Stimulated activated CD8-positive, alpha-beta memory T cell treated with anti-CD3 and anti-CD28 coated beads, Interleukin-12 subunit alpha, Interleukin-12 subunit beta, amount 100 ng/mL, for 24 hours (primary cell): ENCODE data around the gene LRRC42.
"Not testable (repeated sequence)": the region's sequence is repeated elsewhere in the genome, so short reads cannot be mapped to it uniquely, and the experiment has no call there.

Experiments
- DNase-seq: peaks from one replicate; pipeline ENCODE4 v3.0.0-alpha.2; 2020; ENCODE audit errors: extremely low read depth

The LRRC42 gene

DNA sequence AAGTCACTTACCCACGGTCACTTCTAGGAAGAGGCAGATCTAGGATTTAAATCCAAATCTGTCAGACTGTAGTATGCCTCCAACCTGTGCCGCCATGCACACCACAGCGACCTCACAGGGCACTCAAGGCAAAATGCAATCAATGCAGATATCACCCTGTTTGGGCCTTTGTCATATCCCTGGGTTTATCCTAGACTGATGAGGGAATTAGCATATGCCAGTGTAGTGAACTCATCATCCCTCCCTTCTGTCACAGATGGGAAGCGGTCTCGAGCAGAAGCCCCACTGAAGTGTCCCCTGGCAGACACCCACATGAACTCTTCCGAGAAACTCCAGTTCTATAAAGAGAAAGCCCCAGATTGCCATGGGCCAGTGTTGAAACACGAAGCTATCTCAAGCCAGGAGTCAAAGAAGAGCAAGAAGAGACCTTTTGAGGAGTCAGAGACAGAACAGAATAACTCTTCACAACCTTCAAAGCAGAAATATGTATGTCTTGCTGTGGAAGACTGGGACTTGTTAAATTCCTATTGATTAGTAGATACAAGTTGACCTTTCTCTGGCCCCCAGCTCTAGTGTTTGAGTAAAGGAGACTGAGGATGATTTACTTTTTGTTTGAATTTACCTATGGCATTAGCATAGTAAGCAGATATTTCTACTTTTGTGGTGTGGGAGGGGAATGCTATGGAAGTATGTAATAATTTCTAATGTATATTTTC is 21.4 kb downstream of the LRRC42 start:
- no peak for DNase-seq

DNA sequence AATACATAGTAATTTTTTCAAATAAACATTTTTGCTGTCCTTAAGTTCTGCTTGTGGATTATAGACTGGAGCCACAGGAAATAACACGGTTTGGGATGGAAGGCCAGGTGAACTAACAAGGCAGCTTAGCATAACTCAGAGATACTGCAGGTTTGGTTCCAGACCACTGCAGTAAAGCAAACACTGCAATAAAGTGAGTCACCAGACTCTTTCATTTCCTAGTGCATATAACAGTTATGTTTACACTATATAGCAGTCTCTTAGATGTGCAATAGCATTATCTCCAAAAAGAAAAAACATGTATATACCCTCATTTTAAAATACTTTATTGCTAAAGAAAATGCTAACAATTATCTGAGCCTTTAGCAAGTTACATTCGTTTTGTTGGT is 22.0 kb downstream of the LRRC42 start:
- DNase-seq = no peak

DNA sequence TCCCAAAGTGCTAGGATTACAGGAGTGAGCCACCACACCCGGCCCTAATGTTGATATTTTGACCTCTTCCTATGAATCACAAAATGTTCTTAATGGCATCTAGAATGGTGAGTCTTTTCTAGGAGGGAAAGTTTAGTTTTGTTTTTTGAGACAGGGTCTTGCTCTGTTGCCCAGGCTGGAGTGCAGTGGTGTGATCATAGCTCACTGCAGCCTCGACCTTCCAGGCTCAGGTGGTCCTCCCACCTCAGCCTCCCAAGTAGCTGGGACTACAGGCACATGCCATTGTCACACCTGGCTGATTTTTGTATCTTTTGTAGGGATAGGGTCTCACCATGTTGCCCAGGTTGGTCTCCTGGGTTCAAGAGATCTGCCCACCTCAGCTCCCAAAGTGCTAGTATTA is 23.2 kb downstream of the LRRC42 start:
- not testable (repeated sequence) for DNase-seq

DNA sequence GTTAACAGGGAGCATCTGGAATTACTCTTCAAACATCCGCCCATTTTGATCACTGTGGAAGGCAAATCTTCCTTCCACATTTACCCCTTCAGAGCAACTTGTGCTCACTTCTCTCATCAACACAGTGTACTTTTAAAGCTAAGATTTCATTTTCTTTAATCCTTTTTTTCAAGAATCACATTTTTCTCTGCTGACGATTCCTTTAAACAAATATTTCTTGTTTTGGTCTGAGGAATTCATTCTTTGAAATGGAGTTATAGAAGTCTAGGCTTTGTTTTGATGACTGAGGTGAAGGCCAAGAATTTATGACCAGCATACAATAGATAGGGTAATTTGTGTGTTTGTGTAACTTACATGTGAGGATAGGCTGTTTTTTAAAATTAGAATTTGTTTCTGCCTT is 25.6 kb downstream of the LRRC42 start:
- DNase-seq = no peak

DNA sequence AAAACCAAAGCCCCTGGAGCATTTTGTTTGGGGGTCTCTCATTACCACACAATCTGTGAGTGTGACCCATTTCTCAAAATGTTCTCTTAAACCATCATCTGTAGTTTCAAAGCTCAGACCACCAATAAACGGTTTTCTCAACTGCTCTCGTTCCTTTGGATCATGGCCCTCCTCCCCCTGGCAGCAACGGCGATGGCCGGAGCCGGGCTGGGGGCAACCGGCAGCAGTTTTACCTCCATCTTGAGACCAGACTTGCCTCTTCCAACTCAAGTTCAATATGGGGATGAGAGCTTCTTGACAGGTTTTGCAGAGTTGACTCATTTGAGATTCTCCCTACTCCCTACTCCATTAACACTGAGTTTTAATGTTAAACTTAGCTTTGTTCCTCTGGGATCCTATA is 29.7 kb downstream of the LRRC42 start:
- no peak for DNase-seq

DNA sequence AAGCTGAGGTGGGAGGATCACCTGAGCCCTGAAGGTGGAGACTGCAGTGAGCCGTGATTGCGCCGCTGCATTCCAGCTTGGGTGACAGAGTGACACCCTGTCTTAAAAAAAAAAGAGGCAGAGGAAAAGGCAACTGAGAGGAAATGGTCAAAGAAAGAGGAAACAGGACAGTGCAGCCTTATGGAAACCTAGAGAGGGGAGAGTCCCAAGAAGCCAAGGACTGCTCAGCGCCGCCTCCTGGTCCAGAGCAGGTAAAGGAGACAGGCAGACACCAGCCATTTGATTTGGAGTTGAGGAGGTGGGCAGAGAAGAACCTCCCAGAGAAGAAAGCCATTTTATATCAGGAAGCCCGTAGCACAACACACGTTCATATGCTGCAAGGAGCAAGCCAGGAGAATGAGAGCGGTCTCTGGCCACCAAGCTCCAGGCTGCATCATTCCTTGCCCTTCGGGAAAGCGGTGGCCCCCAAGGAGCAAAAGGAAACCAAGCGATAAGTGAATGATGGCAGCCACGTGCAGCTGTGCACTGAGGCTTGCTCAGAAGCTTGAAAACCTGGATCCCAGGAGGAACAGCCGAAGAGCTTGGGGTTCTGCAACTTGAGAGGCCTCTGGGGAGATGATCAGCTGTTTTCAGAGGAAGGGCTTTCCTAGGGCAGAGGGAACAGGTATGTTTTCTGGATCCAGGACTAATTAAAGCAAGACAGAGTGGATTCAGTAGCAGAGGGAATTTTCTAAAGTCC is 33.7 kb downstream of the LRRC42 start:
- DNase-seq = no peak

DNA sequence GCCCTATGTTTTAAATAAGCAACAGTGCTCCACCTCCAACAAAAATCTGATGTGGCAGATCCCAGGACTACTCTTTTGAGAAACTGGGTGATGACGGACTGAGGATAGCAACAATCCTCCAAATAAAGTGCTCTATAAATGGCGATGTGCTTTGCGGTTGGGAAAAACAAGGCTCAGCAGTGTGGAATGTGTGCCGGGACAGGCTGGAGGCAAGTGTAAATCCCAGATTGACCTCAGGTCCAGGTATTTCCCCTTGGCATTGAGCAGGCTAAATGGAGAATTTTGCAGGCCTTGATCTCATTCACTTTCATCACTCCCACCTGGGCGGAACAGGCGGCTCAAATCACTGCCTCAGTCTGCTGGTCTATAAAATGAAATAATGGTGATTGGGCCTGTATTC is 35.1 kb downstream of the LRRC42 start:
- no peak for DNase-seq

DNA sequence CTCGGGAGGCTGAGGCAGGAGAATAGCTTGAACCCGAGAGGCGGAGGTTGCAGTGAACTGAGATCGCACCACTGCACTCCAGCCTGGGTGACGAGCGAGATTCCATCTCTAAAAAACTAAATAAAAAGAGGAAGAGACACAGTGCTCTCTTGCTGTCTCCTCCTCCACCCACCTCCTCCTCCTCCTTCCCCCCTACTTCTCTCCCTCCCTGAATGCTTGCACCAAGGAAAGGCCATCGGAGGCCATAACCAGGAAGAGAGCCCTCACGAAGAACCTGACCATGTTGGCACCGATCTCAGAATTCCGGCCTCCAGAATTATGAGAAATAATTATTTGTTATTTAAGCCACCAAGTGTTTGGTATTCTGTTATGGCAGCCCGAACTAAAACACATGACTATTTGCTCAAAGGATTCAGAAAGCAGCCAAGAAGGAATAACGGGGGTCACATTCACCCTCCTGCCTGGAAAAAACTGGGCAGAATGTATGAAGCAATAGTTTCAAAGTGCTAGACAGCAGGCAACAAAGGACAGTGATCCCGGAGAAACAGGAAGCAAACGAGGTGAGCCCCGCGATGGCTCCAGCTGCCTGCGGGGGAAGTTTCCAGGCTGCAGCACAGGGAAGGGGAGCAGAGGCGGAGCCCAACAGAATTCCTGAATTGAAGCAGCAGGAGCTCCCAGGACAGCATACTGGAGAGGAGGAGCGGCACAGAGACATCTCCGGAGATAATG is 36.0 kb downstream of the LRRC42 start:
- no peak for DNase-seq

DNA sequence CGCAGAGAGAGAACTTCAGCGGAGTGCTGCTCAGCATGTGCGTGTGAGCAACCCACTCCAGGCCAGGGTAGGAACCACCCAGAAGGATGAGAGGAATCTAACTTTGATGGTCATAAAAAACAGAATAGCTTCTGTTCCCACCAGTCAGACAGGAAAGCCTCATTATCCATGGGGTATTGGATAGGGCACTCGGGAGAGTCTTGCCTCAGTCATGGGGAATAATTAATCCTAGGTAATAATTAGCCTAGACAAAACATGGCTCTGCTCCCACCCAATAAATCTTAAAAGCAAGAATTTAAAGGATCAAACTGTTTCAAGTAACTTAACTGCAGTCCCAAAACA is 36.6 kb downstream of the LRRC42 start:
- DNase-seq = no peak

DNA sequence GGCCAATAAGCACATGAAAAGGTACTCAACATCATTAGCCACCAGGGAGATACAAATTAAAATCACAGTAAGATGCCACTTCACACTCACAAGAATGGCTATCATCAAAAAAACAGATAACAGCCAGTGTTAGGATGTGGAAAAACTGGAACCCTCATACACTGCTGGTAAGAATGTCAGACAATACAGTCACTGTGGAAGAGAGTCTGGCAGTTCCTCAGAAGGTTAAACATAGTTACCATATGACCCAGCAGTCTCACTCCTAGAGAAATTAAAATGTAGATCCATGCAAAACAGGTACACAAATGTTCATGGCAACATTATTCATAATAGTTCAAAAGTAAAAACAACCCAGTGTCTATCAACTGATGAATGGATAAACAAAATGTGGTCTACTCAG is 38.6 kb downstream of the LRRC42 start:
- DNase-seq = no peak

DNA sequence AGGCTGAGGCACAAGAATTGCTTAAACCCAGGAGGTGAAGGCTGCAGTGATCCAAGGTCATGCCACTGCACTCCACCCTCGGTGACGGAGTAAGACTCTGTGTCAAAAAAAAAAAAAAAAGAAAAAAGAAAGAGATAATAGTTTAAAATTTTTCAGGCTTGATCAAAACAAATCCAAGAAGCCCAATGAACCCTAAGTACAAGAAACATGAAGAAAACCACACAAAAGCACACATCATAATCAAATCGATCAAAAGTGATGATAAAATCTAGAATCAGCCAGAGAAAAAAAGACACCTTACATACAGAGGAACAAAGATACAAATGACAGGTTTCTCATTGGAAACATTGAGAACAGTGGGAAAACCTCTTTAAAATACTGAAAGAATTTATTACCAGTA is 40.3 kb downstream of the LRRC42 start:
- DNase-seq = no peak

DNA sequence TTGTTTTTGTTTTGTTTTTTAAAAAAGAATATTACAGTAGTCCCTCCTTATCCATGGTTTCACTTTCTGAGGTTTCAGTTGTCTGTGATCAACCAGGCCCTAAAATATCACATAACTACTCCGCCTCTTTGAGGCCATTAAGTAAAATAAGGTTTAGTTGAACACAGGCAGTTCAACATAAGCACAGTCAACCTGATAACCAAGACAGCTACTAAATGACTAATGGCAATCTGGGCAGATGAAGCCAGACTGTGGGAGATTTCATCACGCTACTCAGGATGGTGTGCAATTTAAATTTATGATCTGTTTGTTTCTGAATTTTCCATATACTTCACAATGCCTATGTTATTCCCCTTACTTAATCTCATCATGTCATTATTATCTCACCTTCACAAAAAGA is 41.7 kb downstream of the LRRC42 start:
- no peak for DNase-seq

DNA sequence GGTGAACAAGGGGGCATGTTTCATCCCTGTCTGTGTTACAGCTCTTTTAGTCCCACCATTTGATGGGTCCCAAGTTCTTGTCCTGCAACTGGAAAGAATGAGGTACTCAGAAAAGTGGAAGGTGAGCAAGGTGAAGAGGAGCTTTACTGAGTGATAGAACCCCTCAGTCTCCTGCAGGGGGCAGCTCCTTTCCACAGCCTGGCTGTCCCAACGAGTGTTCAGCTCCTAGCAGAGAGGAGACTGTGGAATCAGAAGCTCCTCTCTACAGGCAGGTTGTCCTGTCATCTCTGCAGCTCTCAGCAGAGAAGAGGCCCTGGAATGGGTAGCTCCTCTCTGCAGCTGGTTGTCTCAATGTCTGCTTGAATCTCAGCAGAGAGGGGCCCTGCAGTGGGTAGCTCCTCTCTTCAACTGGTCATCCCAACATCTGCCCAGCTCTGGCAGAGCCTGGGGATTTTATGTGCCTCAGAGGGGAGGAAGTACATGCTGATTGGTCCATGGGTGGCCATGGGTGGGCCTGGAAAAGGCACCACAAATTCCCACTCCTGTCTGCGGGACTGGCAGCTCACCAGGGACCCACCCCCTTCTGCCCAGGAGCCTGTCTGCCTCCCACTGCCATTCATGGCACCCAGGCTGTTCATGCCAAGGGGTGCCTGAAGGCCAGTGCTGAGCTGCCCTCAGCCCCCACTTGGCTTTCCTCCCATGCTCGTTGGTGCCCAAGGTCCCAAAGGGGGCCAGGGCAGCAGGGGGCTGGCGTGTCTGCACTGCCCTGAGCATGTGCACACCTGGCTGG is 46.1 kb downstream of the LRRC42 start:
- no peak for DNase-seq

DNA sequence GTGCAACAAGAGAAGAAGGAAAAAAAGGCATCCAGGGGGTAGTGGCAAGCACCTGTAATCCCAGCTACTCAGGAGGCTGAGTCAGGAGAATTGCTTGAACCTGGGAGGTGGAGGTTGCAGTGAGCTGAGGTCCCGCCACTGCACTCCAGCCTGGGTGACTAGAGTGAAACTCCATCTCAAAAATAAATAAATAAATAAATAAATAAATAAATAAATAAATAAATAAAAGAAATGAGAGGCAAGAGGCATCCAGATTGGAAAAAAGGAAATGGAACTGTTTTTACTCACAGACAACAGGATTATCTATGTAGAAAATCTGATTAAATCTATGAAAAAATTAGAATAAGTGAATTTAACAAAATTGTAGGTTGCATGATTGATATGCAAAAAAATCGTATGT is 48.4 kb downstream of the LRRC42 start:
- not testable (repeated sequence) for DNase-seq

DNA sequence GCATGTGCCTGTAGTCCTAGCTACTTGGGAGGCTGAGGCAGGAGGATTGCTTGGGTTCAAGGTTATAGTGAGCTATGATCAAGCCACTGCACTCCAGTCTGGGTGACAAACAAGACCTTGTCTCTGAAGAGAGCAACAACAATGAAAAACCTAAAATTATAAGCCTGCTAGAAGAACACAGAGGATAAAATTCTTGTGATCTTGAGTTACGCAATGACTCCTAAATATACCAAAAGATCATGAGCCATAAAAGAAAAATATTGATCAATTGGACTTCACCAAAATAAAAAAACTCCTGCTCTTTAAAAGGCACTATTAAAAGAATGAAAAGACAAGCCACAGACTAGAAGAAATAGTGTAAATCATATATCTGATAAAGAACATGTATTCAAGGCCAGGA is 49.5 kb downstream of the LRRC42 start:
- no peak for DNase-seq

DNA sequence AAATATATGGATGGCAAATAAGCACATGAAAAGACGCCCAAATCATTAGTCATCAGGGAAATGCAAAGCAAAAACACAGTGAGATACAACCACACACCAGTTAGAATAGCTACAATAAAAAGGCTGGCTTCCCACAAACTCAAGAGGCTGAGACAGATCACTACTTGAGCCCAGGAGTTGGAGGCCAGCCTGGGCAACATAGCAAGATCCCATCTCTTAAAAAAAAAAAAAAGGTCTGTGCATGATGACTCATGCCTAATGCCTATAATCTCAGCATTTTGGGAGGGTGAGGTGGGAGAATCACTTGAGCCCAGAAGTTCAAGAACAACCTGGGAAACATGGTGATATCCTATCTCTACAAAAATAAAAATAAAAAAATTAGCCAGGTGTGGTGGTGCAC is 52.1 kb downstream of the LRRC42 start:
- DNase-seq = no peak

DNA sequence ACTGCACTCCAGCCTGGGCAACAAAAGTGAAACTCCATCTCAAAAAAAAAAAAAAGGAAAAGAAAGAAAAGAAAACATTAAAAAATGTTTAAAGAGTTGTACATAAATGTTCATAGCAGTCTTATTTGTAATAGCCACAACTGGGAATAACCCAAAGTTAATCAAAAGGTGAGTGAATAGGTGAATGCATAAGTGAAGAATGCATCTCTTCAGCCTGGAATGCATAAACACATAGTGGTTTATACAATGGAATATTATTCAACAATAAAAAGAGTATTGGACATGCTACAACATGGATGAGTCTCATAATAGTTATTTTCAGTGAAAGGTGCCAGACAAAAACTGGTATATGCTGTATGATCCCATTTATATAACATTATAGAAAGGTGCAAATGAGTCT is 53.8 kb downstream of the LRRC42 start:
- no peak for DNase-seq

DNA sequence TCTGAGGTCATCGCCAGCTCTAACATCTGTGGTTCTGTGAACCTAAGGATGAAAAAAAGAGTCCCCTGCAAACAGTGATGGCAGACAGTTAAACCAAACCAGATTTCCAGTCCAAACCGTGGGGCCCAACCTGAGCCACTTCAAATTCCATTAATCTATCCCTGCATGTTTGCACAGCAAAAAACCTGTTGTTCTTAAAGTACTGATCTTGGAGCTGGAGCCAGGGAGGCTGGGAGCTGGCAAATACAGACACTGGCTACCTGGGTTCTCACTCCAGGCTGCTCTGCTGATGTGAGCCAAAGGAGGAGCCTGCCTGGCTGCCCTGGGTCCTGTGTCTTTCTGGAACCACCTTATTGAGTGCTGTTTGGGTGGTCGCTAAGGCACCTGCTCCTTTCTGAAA is 55.4 kb downstream of the LRRC42 start:
- DNase-seq = no peak

DNA sequence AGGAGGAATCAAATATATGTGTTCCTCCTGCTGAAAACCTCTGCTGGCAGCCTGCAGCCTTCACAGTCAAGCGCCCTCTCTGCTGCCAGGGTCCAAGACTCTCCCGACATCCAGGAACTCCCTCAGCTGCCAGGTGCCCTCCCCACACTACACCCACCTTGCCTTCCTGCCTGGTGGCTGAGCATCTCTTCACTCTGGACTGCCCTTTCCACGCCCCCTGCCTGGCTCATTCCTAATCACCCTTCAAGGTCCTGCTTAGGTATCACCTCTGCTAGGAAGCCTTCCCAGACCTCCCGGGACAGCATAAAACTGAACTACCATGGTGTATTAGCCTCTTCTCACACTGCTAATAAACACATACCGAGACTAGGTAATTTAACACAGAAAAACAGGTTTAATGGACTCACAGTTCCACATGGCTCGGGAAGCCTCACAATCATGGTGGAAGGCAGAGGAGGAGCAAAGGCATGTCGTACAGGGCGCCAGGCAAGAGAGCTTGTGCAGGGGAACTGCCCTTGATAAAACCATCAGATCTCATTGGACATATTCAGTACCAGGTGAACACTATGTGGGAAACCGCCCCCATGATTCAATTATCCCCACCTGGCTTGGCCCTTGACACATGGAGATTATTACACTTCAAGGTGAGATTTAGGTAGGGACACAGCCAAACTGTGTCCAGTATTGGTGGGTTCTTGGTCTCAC is 56.5 kb downstream of the LRRC42 start:
- DNase-seq = no peak

DNA sequence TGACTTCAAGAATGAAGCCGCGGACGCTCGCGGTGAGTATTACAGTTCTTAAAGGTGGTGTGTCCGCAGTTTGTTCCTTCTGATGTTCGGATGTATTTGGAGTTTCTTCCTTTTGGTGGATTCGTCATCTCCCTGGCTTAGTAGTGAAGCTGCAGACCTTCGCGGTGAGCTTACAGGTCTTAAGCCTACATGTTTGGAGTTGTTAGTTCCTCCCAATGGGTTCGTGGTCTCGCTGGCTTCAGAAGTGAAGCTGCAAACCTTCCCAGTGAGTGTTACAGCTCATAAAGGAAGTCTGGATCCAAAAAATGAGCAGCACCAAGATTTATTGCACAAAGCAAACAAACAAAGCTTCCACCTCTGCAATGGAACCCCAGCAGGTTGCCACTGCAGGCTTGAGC is 57.1 kb downstream of the LRRC42 start:
- no peak for DNase-seq

DNA sequence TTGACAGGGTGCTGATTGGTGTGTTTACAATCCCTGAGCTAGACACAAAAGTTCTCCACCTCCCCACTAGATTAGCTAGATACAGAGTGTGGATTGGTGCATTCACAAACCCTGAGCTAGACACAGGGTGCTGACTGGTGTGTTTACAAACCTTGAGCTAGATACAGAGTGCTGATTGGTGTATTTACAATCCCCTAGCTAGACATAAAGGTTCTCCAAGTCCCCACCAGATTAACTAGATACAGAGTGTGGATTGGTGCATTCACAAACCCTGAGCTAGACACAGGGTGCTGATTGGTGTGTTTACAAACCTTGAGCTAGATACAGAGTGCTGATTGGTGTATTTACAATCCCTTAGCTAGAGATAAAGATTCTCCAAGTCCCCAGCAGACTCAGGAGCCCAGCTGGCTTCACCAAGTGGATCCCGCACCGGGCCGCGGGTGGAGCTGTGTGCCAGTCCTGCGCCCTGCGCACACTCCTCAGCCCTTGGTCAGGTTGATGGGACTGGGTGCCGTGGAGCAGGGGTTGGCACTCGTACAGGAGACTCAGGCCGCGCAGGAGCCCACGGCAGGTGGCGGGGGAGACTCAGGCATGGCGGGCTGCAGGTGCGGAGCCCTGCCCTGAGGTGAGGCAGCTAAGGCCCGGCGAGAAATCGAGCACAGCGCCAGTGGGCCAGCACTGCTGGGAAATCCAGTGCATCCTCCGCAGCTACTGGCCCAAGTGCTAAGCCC is 57.8 kb downstream of the LRRC42 start:
- DNase-seq = not testable (repeated sequence)
